K562 (cell line): ENCODE results near the gene GOLGB1.

Experiments used
- EHMT2 ChIP-seq: fragments of 450-650 bp; IDR thresholded peaks from 2 replicates; pipeline ENCODE4 v1.6.1; 2018; ENCODE audit warnings: antibody characterized with exemption
- POLR2AphosphoS2 ChIP-seq: IDR thresholded peaks from 2 replicates; pipeline ENCODE4 v1.6.1; 2012; ENCODE audit warnings: low read length, improper control_type of control experiment
- POLR2AphosphoS5 ChIP-seq: IDR thresholded peaks from 2 replicates; pipeline ENCODE4 v1.6.1; 2011; ENCODE audit warnings: mild to moderate bottlenecking, low read depth, low read length, moderate library complexity; ENCODE audit not compliant: control insufficient read depth, insufficient read depth
- TARDBP ChIP-seq: fragments of 450-650 bp; IDR thresholded peaks from 2 replicates; pipeline ENCODE4 v1.6.1; 2016
- ZBTB49 ChIP-seq: sonication (generic); formaldehyde crosslinking; IDR thresholded peaks from 2 replicates; pipeline ENCODE4 v1.8.0; 2022; ENCODE audit warnings: missing genetic modification reagents, mild to moderate bottlenecking, borderline replicate concordance
- ZNF830 ChIP-seq: fragments of 250-450 bp; sonication (Bioruptor Pico); IDR thresholded peaks from 2 replicates; pipeline ENCODE4 v1.5.0; 2021; ENCODE audit warnings: mild to moderate bottlenecking

GRCh38 chr3:121648219-121648958 is 101.2 kb downstream of the GOLGB1 start:
- TF ChIP-seq ZNF830 (no peak), EHMT2 (no peak), TARDBP (no peak), ZBTB49 (CRISPR knock-in tag) (no peak), POLR2AphosphoS2 (no peak), POLR2AphosphoS5 (no peak)
